CD1c-positive myeloid dendritic cell (primary cell): ENCODE data around the gene FMO5.
A peak's percentile ranks its signal among the peaks of the same experiment; 100 is the strongest.
"Not testable (repeated sequence)": the region's sequence is repeated elsewhere in the genome, so short reads cannot be mapped to it uniquely, and the experiment has no call there.

ENCODE experiments used
- DNase-seq: peaks from one replicate; pipeline ENCODE4 v3.0.0-alpha.2; 2016; ENCODE audit errors: extremely low spot score

FMO5 gene

DNA sequence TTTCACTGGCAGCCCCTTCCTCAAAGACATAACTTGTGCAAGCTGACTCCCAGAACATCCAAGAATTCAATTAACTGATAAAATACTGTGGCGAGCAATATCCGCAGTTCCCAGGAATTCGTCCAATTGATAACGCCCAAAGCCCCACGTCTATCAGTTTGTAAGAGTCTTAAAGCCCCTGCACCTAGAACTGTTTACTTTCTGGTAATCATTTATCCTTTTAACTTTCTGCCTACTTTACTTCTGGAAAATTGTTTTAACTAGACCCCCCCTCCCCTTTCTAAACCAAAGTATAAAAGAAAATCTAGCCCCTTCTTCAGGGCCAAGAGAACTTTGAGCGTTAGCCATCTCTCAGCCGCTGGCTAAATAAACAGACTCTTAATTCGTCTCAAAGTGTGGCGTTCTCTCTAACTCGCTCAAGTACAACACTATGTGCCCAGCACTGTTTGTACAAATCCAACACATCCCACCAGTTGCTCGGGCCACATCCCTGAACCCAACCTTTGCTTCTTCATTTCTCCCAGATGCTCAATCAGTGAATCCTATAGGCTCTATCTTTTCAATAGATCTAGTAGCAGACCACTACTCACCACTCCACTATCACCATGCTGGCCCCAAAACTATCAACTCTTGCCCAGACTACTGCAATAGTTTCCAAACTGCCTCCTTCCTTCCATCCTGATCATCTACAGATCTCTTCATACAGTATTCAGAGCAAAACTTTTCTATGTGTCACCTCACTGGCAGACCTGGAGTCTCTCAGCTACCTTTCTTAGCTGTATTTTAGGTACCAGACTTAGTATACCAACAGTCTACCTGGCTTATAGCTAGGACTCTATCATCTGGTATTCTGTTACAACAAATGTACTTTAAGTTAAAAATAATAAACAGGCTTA lies 14.0 kb upstream of the FMO5 start:
- no peak for DNase-seq

- DNase-seq, result no peak
Observed at GRCh38 chr1:147238053-147238902, 13.1 kb upstream of the FMO5 start.

DNA sequence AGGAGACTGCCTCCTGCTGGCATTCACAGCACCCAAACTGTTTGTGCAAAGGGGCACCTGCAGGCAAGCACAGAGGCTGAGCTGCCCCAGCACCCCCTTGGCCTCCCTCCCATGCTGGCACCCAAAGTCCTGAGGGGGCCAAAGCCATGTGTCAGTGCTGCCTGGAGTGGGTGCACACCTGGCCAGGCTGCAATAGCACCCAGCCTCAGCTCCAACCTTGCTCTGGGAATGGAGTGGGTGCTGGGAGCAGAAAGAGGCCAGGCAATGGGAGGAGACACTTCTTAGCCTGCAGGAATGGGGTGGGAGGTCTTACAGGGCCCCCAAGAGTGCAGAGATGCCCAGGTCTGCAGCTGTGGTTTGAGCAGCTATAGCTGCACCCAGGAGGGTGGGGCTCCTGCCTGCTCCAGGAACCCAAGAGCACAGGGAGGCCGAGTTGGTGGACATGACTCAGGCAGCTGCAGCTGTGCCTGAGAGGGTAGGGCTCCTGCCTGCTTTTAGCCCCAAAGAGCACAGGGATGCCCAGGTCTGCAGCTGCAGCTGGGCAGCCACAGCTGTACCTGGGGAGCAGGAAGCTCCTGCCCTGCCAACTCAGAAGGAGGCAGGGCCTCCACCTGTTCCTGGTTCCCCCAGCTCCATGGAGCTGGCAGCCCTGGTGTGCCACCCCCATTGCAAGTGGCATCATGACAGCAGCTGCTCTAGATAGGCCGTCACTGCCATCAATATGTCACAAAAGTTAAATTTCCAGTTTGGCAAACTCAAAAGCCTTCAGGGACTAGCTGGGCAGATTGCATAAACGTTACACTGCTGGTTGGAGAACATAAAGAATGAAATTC lies 12.0 kb upstream of the FMO5 start:
- no peak for DNase-seq

GRCh38 chr1:147236448-147236847 lies 11.3 kb upstream of the FMO5 start:
- no peak for DNase-seq

- DNase-seq, result no peak
Observed at GRCh38 chr1:147235822-147236221, 10.7 kb upstream of the FMO5 start.

DNA sequence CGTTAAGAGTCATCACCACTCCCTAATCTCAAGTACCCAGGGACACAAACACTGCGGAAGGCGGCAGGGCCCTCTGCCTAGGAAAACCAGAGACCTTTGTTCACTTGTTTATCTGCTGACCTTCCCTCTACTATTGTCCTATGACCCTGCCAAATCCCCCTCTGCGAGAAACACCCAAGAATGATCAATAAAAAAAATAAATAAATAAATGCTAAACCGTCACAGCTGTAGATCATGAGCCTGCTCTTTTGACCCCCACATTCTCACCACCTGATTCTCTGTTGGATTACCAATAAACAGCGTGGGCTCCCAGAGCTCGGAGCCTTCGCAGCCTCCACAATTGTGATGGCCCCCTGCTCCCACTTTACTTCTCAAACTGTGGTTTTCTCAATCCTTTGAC lies 8.8 kb upstream of the FMO5 start:
- DNase-seq, result not testable (repeated sequence)

DNA sequence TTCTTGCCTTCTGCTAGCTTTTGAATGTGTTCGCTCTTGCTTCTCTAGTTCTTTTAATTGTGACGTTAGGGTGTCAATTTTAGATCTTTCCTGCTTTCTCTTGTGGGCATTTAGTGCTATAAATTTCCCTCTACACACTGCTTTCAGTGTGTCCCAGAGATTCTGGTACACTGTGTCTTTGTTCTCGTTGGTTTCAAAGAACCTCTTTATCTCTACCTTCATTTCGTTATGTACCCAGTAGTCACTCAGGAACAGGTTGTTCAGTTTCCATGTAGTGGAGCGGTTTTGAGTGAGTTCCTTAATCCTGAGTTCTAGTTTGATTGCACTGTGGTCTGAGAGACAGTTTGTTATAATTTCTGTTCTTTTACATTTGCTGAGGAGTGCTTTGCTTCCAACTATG lies 5.9 kb upstream of the FMO5 start:
- not testable (repeated sequence) for DNase-seq

GRCh38 chr1:147223740-147224615 lies 1.2 kb downstream of the FMO5 start:
- DNase-seq, result no peak

- DNase-seq, result peak; percentile 7
Observed at GRCh38 chr1:147218606-147219005, 6.5 kb downstream of the FMO5 start.

- DNase-seq, result no peak
Observed at GRCh38 chr1:147217141-147217540, 8.0 kb downstream of the FMO5 start.

- no peak for DNase-seq
Observed at GRCh38 chr1:147216124-147216523, 9.0 kb downstream of the FMO5 start.

DNA sequence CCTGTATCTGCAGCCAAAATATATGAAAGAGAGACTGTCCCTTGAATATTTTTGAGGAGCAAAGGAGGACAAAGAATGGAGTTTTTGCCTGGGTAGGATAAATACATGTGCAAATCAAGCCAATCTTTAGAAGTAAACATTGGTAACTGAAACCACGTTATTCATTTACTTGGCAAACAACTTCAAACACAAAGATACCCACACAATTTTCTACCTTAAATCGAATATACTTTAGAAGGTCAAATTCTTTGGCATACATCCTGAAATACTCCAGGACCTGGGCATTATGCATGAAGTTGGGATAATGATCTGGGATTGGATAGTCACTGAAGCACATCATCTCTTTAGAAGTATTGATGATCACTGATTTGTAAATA lies 9.6 kb downstream of the FMO5 start:
- DNase-seq, result no peak

DNA sequence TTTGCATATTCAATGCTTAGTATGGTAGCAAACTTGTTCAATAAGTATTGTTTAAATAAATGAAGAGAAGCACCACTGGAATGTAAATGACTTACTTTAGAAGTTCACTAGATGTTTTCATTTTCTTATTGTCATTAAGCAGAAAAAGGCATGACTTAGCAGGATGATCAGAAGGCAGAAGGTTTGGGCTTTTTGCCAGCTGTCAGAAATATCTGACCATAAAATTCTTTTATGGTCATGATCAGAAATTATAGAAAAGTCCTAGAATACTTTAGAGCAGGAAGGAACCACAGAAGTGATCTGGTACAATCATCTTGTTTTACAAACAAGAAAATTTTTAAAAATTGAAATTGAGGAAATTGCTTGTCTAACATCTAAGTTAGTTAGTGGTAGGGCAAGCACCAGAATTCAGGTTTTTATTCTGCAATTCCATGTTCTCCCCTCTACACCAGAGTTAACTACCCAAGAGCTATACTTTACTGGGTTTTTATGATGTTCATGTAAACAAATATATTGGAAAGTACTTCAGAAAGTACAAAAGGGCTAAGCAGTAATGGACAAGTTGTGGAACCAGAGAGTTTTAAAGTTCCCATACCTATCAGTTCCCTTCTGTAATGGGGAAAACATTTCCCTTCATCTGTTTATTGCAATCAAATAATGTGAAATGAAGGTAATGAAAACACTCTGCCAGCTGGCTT lies 10.1 kb downstream of the FMO5 start:
- DNase-seq, result no peak

GRCh38 chr1:147214325-147214724 lies 10.8 kb downstream of the FMO5 start:
- no peak for DNase-seq

DNA sequence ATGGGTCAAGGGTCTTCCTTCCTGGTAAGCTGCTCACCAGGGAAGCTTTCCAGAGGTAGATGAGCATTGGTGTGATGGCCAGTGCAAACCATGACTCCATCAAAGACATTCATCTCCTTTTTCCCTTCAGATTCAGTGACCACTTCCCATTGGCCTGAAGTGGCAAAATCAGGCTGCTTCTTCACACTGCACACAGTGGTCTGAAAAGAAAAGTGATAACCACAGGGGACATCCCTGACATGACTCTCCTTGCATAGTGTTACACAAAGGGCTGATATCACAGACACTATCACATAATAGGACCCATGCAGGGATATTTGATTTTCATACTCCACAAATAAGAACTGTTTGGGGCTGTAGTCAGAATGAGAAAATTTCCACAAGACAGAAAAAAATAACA lies 11.9 kb downstream of the FMO5 start:
- no peak for DNase-seq

DNA sequence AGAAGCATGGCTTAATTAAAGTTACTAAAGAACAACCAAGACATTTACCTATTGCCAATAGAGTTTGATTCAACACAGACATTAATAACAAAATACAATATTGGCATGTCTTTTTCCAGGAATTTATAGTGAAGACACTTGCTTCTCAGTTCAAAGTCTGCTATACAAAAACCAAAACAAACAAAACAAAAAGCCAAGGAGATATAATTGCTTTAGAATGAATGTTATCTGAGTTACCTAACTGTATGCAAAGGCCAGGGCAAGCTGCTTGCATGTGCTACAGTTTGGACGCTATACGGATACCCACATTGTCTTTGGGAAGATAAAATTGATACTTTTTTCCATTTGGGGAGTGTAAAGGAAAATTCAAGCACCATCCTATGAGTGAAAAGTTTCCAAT lies 13.6 kb downstream of the FMO5 start:
- DNase-seq, result no peak

DNA sequence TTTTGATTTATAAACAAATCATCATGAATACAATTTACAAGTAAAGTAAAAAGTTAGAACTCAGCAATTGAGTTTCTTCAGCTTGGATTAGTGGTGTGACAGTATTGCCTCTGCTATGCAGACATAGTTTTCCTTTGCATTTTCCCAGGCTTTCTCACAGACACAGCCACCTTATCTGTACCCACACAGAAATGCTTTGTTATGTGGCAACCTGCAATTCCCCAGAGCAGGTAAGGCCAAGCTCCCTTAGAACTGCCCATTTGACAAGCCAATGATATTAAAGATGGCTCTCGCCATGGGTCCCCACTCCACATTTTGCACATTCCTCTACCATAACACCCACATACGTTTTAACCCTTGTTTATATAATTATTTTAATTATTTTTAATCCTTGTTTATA lies 14.2 kb downstream of the FMO5 start:
- no peak for DNase-seq

DNA sequence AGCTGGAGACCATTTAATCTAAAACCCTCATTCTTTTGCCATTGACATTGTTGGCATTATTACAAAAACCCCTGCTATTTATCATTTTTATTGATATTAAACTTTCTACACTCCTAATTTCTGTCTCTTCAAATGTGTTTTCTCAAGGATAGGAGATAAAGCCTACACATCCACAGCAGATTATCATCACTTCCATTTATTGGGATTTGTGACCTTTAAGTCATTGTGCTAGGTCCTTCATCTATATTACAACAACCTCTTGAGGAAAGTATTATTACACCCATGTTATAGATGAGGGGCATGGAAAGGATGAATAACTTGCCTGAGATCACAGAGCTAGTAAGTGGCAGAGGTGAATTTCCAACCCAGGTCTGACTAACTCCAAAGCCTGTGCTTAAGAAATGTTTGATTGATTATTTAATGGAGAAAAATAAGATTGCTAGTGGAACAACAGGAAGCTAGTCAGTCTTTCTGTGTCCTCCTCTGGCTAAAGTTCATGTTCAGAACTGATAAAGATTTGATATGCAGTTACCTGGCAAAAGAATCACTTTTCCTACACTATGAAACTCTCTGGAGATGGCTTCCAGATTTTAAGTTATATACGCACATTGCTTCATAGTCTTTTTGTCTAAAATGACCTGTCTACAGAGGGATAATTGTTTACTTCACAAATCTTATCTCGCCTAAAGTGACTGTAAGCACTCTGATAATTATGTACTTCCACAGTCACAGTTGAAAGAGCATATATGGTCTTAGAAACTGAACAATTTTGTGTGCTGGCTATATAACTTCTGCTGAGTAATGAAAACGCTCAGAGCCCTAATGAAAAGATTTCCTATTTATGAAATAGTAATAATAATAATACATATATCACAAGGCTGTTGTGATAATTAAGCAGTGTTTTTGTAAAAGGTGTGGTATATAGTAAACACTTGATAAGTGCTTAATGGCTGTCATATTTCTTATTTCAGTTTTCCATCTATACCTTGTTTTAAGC lies 15.0 kb downstream of the FMO5 start:
- DNase-seq, result no peak

DNA sequence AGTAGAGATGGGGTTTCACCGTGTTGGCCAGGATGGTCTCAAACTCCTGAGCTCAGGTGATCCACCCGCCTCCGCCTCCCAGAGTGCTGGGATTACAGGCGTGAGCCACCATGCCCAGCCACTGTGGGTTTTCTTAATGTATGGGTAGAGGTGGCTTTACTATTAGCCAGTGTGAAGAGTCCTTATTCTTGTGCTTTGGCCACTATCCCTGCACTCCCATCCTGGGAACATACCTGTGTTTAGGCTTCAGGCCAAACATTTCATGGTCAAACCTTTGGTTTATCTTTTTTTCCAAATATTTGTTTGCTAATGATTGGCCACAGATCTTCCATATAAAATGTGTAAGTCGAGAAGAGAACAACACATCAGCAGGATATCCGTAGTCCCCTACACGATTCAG lies 16.5 kb downstream of the FMO5 start:
- no peak for DNase-seq
